Measurements from ENCODE around the gene RASGRP2.

DNA sequence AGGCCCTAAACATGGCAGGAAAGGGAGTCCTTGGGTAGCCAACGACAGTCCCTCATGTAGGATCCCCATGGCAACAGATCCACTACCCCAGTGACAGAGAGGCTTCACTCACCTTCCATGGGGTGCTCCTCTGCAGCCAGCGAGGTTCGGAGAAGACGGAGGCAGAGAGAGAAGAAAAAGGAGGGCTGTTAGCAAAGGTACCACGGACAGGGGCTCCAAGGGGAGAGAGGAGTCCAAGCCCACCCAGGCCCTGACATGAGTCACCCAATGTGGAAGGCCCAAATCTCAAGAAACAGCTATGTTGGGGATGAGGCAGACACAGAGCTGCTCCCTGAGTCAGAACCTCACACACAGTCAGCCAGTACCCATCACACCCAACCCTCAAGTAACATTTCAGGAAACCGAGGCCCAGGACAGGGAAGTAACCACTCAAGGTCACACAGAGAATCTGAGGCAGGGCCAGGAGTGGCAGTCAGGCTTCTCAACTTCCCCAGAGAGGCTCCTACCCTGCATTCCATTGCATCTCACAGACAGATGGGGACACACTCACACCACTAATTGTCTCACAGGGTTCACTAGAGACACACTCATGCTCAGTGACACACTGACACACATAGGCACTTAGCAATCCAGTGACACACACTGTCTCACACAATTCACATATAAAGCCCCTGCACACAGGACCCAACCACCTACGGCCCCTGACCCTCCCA, 46.1 kb downstream of the RASGRP2 start:
- TF ChIP-seq, protein P1, sequence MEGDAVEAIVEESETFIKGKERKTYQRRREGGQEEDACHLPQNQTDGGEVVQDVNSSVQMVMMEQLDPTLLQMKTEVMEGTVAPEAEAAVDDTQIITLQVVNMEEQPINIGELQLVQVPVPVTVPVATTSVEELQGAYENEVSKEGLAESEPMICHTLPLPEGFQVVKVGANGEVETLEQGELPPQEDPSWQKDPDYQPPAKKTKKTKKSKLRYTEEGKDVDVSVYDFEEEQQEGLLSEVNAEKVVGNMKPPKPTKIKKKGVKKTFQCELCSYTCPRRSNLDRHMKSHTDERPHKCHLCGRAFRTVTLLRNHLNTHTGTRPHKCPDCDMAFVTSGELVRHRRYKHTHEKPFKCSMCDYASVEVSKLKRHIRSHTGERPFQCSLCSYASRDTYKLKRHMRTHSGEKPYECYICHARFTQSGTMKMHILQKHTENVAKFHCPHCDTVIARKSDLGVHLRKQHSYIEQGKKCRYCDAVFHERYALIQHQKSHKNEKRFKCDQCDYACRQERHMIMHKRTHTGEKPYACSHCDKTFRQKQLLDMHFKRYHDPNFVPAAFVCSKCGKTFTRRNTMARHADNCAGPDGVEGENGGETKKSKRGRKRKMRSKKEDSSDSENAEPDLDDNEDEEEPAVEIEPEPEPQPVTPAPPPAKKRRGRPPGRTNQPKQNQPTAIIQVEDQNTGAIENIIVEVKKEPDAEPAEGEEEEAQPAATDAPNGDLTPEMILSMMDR (conservative IDR thresholded peaks at IDR 0.05) = no peak
- TF ChIP-seq ZFX (IDR thresholded peaks at IDR 0.05) = no peak

Measured in C4-2B (cell line).